ENCODE data around the gene RANBP17.
"Not testable (repeated sequence)": the region's sequence is repeated elsewhere in the genome, so short reads cannot be mapped to it uniquely, and the experiment has no call there.

RANBP17 gene

DNA sequence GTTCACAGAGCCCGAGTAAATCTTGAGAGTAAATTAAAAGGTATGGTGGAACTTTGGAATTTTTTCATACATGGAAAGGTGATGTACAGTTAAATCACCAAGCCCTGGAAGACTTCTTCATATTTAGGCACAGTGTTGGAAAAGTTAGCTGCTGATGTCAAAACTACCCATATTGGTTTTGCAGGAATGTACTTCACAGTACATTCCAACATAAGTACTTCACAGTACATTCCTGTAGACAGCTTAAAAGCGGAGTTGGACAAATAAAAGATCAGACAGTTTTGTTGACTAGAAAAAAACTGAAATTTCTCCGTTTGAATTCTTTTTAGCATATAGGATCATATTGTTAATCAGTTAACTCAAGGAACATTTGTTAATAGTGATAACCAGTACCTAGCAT, 1.8 kb downstream of the RANBP17 start:
- Histone ChIP-seq H3K79me2 (ENCODE audit: low read length) (no peaks in the 10 kb centered on the region), H3K4me2 (ENCODE audit: low read length) (no peak overlapping the region), H4K20me1 (ENCODE audit: insufficient read depth, low read length) (no peaks in the 10 kb centered on the region), H3K9me3 (ENCODE audit: insufficient read depth, low read length) (0 out of 2 replicates have a peak, but pooled peaks cover 3% of the 10 kb centered on the region), H3K4me3 (ENCODE audit: low read length) (no peak overlapping the region), H2AFZ (ENCODE audit: low read depth, low read length) (no peak overlapping the region), H3K36me3 (replicated peaks; ENCODE audit: low read depth, low read length) (no peaks in the 10 kb centered on the region), H3K9ac (ENCODE audit: low read length) (no peak overlapping the region), H3K27me3 (ENCODE audit: low read depth, low read length) (0 out of 2 replicates have a peak, but pooled peaks cover 5% of the 10 kb centered on the region), H3K27ac (ENCODE audit: low read length) (no peak overlapping the region), H3K4me1 (ENCODE audit: low read length) (peaks cover 5% of the 10 kb centered on the region)
- TF ChIP-seq, protein P1, sequence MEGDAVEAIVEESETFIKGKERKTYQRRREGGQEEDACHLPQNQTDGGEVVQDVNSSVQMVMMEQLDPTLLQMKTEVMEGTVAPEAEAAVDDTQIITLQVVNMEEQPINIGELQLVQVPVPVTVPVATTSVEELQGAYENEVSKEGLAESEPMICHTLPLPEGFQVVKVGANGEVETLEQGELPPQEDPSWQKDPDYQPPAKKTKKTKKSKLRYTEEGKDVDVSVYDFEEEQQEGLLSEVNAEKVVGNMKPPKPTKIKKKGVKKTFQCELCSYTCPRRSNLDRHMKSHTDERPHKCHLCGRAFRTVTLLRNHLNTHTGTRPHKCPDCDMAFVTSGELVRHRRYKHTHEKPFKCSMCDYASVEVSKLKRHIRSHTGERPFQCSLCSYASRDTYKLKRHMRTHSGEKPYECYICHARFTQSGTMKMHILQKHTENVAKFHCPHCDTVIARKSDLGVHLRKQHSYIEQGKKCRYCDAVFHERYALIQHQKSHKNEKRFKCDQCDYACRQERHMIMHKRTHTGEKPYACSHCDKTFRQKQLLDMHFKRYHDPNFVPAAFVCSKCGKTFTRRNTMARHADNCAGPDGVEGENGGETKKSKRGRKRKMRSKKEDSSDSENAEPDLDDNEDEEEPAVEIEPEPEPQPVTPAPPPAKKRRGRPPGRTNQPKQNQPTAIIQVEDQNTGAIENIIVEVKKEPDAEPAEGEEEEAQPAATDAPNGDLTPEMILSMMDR (IDR thresholded peaks at IDR 0.05; ENCODE audit: low read depth, low read length) = no peak
- no peak for TF ChIP-seq EZH2phosphoT487 (IDR thresholded peaks at IDR 0.05; ENCODE audit: low read depth)

DNA sequence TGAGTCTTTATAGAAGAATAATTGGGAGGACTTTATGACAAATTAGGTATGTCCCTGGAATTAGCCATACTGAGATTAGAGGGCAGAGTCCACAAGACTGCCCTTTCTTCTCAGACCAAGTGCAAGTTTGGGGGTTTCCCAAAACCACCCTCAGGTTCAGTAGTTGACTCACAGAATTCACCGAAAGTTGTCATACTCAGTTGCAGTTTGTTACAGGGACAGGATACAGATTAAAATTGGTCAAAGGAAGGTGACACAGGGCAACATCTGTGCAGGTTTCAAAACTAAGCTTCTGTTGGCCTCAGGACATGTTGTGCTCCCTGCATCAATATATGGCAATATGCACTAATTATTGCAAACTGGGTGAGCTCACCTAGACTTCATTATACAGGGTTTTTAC, 3.8 kb downstream of the RANBP17 start:
- Histone ChIP-seq H3K9ac (ENCODE audit: low read length) (no peak overlapping the region), H4K20me1 (ENCODE audit: insufficient read depth, low read length) (no peaks in the 10 kb centered on the region), H3K79me2 (ENCODE audit: low read length) (no peaks in the 10 kb centered on the region), H3K4me1 (ENCODE audit: low read length) (peaks cover 5% of the 10 kb centered on the region), H3K4me3 (ENCODE audit: low read length) (no peak overlapping the region), H3K36me3 (replicated peaks; ENCODE audit: low read depth, low read length) (no peaks in the 10 kb centered on the region), H3K4me2 (ENCODE audit: low read length) (no peak overlapping the region), H2AFZ (ENCODE audit: low read depth, low read length) (no peak overlapping the region), H3K27me3 (ENCODE audit: low read depth, low read length) (0 out of 2 replicates have a peak, but pooled peaks cover 5% of the 10 kb centered on the region), H3K9me3 (ENCODE audit: insufficient read depth, low read length) (0 out of 2 replicates have a peak, but pooled peaks cover 3% of the 10 kb centered on the region), H3K27ac (ENCODE audit: low read length) (no peak overlapping the region)
- no peak for TF ChIP-seq EZH2phosphoT487 (IDR thresholded peaks at IDR 0.05; ENCODE audit: low read depth)
- TF ChIP-seq, protein P1 (IDR thresholded peaks at IDR 0.05; ENCODE audit: low read depth, low read length) = no peak

GRCh38 chr5:170867825-170868224, 6.0 kb downstream of the RANBP17 start:
- Histone ChIP-seq H3K79me2 (ENCODE audit: low read length) (no peaks in the 10 kb centered on the region), H3K27ac (ENCODE audit: low read length) (no peak overlapping the region), H4K20me1 (ENCODE audit: insufficient read depth, low read length) (no peaks in the 10 kb centered on the region), H3K27me3 (ENCODE audit: low read depth, low read length) (0 out of 2 replicates have a peak, but pooled peaks cover 5% of the 10 kb centered on the region), H3K4me2 (ENCODE audit: low read length) (no peak overlapping the region), H3K36me3 (replicated peaks; ENCODE audit: low read depth, low read length) (no peaks in the 10 kb centered on the region), H2AFZ (ENCODE audit: low read depth, low read length) (no peak overlapping the region), H3K9me3 (ENCODE audit: insufficient read depth, low read length) (no peaks in the 10 kb centered on the region), H3K4me1 (ENCODE audit: low read length) (peaks cover 5% of the 10 kb centered on the region), H3K9ac (ENCODE audit: low read length) (no peak overlapping the region), H3K4me3 (ENCODE audit: low read length) (no peak overlapping the region)
- no peak for TF ChIP-seq EZH2phosphoT487 (IDR thresholded peaks at IDR 0.05; ENCODE audit: low read depth)
- TF ChIP-seq, protein P1 (IDR thresholded peaks at IDR 0.05; ENCODE audit: low read depth, low read length) = no peak

DNA sequence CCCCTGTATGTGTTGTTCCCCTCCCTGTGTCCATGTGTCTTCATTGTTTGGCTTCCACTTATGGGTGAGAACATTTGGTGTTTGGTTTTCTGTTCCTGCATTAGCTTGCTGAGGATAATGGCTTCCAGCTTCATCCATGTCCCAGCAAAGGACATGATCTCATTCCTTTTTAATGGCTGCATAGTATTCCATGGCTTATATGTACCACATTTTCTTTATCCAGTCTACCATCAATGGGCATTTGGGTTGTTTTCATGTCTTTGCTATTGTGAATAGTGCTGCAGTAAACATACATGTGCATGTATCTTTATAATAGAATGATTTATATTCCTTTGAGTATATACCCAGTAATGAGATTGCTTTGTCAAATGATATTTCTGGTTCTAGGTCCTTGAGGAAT, 8.6 kb downstream of the RANBP17 start:
- H3K27ac ChIP-seq (ENCODE audit: low read length); H3K4me3 ChIP-seq (ENCODE audit: low read length); H3K9ac ChIP-seq (ENCODE audit: low read length); H3K36me3 ChIP-seq (replicated peaks; ENCODE audit: low read depth, low read length); H3K4me1 ChIP-seq (ENCODE audit: low read length); H3K9me3 ChIP-seq (ENCODE audit: insufficient read depth, low read length); H3K4me2 ChIP-seq (ENCODE audit: low read length); H3K27me3 ChIP-seq (ENCODE audit: low read depth, low read length); H2AFZ ChIP-seq (ENCODE audit: low read depth, low read length); H3K79me2 ChIP-seq (ENCODE audit: low read length); H4K20me1 ChIP-seq (ENCODE audit: insufficient read depth, low read length): not testable (repeated sequence)

GRCh38 chr5:170874017-170874416, 12.2 kb downstream of the RANBP17 start:
- no peaks in the 10 kb centered on the region for H3K79me2 ChIP-seq (ENCODE audit: low read length)
- H3K27ac ChIP-seq (ENCODE audit: low read length) = no peak overlapping the region
- H3K4me1 ChIP-seq (ENCODE audit: low read length) = no peaks in the 10 kb centered on the region
- H3K36me3 ChIP-seq (replicated peaks; ENCODE audit: low read depth, low read length) = no peaks in the 10 kb centered on the region
- H3K27me3 ChIP-seq (ENCODE audit: low read depth, low read length) = no peaks in the 10 kb centered on the region; the same call in 1 of the 2 replicates
- H4K20me1 ChIP-seq (ENCODE audit: insufficient read depth, low read length) = no peaks in the 10 kb centered on the region
- TF ChIP-seq, protein P1 (IDR thresholded peaks at IDR 0.05; ENCODE audit: low read depth, low read length) = no peak
- TF ChIP-seq EZH2phosphoT487 (IDR thresholded peaks at IDR 0.05; ENCODE audit: low read depth) = no peak
- H3K9me3 ChIP-seq (ENCODE audit: insufficient read depth, low read length) = no peaks in the 10 kb centered on the region
- H3K4me3 ChIP-seq (ENCODE audit: low read length) = no peak overlapping the region
- no peak overlapping the region for H2AFZ ChIP-seq (ENCODE audit: low read depth, low read length)
- no peak overlapping the region for H3K4me2 ChIP-seq (ENCODE audit: low read length)
- H3K9ac ChIP-seq (ENCODE audit: low read length) = no peak overlapping the region

All from OCI-LY3 (cell line).